ENCODE results near the gene MTF2.
"Not testable (repeated sequence)": the region's sequence is repeated elsewhere in the genome, so short reads cannot be mapped to it uniquely, and the experiment has no call there.

- not testable (repeated sequence) for TF ChIP-seq CTCF (IDR thresholded peaks at IDR 0.05; ENCODE audit: insufficient read depth, low read depth, low read length); EZH2 (IDR thresholded peaks at IDR 0.05; ENCODE audit: insufficient read depth, low read length)
Measured at GRCh38 chr1:93163314-93163713, 84.2 kb downstream of the MTF2 start.
